GM18519 (cell line): ENCODE results near the gene ZNF10.

Source experiments
- ATAC-seq: cut with Tn5 transposase; IDR thresholded peaks from one replicate; pipeline ENCODE4 v1.9.1; 2021; ENCODE audit warnings: mild to moderate bottlenecking, moderate library complexity; ENCODE audit not compliant: unreplicated experiment, low FRiP score

ZNF10 gene

DNA sequence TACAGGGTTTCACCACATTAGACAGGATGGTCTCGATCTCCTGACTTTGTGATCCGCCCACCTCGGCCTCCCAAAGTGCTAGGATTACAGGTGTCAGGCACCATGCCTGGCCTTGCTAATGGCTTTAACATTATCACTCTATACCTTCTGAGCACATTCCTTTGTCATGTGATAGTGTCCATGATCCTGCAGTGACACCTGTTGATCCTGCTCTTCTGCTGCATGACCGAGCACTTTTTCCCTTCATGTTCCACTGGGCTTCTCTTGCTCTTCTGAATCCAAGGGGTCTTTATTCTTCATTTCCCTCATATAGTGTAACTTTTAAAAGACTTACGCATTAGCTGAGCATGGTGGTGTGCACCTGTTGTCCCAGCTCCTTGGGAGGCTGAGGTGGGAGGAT lies 62.4 kb downstream of the ZNF10 start:
- ATAC-seq = no peak

DNA sequence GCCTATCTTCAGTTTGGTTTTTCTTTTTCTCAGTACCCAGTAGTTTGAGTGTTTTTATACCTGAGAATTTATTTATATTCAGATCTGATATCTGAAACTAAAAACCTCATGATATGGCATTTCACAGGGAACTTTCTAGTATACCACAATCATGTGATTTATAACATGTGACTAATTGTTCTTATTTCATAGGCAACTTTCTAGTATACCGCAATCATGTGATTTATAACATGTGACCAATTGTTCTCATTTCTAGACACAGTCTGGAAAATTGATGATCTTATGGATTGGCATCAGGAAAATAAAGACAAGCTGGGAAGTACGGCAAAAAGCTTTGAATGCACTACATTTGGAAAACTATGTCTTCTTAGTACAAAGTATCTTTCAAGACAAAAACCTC lies 71.5 kb downstream of the ZNF10 start:
- ATAC-seq = no peak

DNA sequence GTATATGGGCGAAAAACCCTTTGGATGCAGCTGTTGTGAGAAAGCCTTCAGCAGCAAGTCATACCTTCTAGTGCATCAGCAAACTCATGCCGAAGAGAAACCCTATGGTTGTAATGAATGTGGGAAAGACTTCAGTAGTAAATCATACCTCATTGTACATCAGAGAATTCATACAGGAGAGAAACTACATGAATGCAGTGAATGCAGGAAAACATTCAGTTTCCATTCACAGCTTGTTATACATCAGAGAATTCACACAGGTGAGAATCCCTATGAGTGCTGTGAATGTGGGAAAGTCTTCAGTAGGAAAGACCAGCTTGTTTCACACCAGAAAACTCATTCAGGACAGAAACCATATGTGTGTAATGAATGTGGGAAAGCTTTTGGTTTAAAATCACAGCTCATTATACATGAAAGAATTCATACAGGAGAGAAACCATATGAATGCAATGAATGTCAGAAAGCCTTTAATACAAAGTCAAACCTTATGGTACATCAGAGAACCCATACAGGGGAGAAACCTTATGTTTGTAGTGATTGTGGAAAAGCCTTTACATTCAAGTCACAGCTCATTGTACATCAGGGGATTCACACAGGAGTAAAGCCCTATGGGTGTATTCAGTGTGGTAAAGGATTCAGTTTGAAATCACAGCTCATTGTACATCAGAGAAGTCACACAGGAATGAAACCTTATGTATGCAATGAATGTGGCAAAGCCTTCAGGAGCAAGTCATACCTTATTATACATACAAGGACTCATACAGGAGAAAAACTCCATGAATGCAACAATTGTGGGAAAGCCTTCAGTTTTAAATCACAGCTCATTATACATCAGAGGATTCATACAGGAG lies 72.3 kb downstream of the ZNF10 start:
- no peak for ATAC-seq

DNA sequence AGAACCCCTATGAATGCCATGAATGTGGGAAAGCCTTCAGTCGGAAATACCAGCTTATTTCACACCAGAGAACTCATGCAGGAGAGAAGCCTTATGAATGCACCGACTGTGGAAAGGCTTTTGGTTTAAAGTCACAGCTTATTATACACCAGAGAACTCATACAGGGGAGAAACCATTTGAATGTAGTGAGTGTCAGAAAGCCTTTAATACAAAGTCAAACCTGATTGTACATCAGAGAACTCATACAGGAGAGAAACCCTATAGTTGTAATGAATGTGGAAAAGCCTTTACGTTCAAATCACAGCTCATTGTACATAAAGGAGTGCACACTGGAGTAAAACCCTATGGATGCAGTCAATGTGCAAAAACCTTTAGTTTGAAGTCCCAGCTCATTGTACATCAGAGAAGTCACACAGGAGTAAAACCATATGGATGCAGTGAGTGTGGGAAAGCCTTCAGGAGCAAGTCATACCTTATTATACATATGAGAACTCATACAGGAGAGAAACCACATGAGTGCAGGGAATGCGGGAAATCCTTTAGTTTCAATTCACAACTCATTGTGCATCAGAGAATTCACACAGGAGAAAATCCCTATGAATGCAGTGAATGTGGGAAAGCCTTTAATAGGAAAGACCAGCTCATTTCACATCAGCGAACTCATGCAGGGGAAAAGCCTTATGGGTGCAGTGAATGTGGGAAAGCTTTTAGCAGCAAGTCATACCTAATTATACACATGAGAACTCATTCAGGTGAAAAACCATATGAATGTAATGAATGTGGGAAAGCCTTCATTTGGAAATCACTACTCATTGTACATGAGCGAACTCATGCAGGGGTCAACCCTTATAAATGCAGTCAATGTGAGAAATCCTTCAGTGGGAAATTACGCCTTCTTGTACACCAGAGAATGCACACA lies 73.2 kb downstream of the ZNF10 start:
- no peak for ATAC-seq

DNA sequence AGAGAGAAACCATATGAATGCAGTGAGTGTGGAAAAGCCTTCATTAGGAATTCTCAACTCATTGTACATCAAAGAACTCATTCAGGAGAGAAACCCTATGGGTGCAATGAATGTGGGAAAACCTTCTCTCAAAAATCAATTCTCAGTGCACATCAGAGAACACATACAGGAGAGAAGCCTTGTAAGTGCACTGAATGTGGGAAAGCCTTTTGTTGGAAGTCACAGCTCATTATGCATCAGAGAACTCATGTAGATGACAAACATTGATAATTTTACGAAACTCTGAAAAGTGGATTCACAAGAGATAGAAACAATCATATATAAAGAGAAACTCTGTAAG lies 73.8 kb downstream of the ZNF10 start:
- ATAC-seq = no peak

DNA sequence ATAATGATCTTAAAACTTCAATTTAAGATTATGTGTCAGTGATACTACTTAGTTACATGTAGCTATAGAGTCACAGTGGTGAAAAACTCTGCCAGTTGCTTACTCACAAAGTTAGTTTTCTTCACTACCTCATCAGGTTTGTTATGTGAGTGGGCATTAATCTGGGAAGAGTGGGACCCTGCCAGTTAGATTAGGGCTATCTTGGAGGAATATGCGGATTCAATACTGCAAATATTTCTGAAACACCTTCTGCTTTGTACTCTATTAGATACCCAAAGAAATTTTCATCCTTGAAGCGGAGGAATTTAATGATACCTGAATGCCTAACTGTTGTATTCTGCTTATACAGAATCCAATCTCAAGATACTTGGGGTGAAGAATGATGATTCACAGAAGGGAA lies 76.0 kb downstream of the ZNF10 start:
- ATAC-seq = no peak
